HG03432 (cell line): Measurements from ENCODE around the gene FRG2C.
A peak's percentile ranks its signal among the peaks of the same experiment; 100 is the strongest.
"Not testable (repeated sequence)": the region's sequence is repeated elsewhere in the genome, so short reads cannot be mapped to it uniquely, and the experiment has no call there.

Source experiments
- ATAC-seq: cut with Tn5 transposase; IDR thresholded peaks from one replicate; pipeline ENCODE4 v1.9.1; 2021; ENCODE audit warnings: mild to moderate bottlenecking, moderate library complexity; ENCODE audit not compliant: unreplicated experiment

Gene FRG2C

GRCh38 chr3:75664028-75664427, at the start of gene FRG2C:
Gene FRG2C (plus strand): TSS chr3:75664328. CDS start chr3:75664380, 52 bp downstream.
- not testable (repeated sequence) for ATAC-seq

DNA sequence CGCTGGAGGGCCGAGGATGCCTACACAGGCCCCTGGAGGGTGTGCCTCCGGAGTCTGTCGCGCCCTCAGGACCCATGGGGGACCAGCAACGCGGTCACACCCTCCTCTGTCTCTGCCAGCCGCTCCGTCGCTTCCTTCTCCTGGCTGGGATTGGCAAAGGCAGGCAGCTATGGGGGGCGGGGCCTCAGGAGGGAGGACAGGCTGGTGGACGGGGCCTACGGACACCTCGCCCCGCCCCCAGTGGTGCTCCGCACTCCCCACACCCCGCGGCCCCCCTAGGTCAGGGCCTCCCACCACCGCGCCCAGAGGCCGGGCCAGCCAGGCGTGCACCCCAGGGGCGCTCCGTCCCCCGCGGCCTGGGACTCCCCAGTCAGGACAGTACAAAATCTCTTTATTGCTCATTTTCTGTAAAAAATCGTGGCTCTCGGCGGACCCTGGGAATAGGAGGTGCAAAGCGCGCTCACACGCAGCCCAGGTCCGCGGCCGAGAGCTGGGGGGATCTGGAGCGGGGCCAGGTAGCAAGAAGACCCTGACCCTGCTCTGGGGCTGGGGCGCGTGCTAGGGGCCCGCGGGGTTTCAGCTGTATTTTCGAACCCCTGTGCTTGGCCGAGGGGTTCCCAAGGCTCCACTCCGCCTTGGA, 45.3 kb upstream of the FRG2C start:
- not testable (repeated sequence) for ATAC-seq

DNA sequence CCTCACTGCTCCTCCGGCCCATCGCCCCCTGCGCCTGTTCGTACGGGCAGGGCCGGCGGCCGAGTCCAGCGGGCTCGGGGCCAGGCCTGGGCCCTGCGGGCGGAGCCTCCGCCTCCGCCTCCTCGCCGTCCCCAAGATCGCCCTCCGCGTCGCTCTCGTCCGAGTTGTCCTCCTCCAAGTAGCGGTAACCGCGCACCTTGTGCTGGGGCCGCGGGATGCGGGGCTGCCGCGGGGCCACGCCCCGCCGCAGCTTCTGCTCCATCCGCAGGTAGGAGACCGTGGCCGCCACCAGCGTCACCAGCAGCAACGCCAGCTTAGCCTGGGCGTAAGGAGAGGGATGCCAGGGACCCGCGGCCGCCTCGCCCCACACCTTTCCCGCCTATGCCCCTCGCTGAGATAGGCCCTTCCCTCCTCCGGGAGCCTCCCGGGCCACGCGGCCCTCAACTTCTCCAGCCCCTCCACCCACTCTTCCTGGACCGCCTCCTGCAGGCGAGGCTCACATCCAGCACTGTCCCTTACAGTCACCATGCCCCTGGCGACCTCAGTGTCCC, 44.6 kb upstream of the FRG2C start:
- not testable (repeated sequence) for ATAC-seq

DNA sequence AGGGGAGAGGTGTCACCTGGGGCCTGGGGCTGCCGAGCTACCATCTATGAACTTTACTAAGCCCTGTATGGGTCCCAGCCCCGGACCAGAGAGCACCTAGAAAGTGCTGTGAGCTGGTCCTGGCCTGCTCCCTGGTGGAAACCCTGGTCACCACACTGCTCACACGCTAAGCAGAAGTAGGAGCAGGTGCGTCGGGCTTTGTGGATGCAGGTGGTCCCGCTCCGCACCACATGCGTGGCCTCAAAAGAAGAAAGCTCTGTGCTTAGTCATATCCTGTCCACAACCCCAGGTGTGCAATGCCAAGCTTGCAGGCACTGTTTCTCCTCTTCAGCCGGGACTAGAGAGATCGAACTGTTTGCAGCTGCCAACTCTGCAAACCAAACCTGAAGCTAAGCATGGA, 42.4 kb upstream of the FRG2C start:
- not testable (repeated sequence) for ATAC-seq

- ATAC-seq: not testable (repeated sequence)
Observed at GRCh38 chr3:75623656-75624055, 40.5 kb upstream of the FRG2C start.

GRCh38 chr3:75630887-75631535, 33.1 kb upstream of the FRG2C start:
- ATAC-seq: not testable (repeated sequence)

DNA sequence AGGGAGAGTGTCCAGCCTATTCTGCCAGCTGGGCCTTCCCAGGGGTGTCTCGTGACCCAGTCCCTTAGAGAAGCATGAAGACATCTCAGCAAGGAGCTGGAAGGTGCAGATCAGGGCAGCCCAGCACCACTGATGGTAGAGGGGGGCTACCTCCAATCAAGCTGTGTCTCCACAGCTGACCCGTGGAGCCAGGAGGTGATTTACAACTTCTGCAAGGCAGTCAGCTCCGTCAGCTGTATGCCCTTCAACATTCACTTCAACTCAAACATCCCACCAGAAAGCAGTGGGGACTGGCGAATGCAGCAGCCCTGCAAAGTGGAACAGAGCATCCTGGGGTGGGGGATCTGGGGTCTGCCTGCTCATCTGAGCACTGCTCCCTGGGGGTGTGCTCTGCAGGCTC, 32.6 kb upstream of the FRG2C start:
- ATAC-seq: no peak

DNA sequence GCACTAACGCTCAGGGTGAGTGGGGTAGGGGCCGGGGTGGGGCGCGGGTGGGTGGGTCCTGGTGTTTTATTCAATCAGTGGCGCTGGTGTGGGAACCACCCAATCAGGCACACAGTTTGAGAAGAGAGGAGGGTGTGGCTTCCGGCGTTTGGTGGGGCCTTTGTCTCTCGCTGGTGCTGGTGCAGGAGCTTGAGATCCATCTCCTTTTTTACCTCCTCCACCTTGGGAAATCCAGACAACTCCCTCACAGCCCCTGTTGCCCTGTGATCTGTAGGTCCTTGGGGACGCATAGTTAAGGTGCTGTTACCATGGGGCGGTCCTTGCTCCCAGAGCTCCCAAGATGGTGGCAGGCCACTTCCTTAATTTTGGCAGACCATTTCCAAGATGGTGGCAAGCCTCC, 25.2 kb upstream of the FRG2C start:
- ATAC-seq: not testable (repeated sequence)

DNA sequence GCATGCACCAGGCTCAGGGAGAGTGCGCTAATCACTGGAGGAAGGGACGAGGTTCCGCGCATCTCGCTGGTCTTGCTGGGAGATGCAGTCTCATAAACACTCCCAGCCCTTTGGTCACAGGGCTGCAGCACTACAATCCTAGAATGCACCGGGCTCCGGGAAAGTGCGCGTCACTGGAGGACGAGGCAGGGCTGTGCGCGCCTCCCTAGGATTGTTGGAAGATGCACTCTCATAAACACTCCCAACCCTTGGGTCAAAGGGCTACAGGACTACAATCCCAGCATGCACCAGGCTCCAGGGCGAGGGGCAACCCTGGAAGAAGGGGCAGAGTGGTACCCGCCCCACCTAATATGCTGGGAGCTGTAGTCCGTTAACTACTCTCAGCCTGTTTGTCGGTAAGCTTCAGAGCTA, 23.0 kb upstream of the FRG2C start:
- not testable (repeated sequence) for ATAC-seq

DNA sequence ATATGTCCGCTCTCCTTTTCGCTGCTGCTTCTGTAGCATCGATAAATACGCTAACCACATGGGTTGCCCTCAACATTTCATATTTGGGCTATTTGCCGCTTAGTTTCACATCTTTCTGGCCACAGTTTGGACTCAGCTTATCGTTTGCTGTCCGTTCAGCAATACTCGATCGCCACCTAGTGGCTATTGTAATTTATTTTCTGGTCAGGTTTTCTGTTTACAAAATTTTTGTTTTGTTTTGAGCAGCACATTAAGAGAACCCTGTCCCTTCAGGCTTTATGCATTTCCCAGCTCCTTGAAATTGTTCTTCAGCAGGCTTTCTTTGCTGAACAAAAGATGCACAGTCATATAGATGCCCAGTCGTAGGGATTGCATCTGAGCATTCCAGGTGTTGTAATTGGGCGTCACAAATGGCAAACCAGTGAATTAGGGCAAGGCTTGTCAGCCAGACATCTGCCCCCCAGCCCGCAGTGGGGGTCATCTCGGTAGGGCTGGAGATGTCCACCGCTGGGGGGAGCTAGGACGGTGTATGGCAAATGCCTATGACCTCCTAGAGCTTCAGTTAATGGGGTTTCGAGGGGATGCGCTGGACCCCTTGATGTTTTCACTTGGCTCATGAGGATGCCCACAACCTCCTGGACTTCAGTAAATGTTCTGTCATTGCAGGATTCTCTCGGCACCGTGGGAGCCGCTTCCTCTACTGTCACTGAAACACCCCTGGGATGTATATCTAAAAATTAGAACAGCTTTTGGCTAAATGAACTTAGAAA, 20.9 kb upstream of the FRG2C start:
- ATAC-seq: not testable (repeated sequence)

DNA sequence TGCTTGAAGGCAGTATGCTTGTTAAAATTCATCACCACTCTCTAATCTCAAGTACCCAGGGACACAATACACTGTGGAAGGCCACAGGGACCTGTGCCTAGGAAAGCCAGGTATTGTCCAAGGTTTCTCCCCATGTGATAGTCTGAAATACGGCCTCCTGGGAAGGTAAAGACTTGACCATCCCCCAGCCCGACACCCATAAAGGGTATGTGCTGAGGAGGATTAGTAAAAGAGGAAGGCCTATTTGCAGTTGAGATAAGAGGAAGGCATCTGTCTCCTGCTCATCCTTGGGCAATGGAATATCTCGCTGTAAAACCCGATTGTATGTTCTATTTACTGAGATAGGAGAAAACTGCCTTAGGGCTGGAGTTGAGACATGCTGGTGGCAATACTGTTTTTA, 18.6 kb upstream of the FRG2C start:
- ATAC-seq: not testable (repeated sequence)

DNA sequence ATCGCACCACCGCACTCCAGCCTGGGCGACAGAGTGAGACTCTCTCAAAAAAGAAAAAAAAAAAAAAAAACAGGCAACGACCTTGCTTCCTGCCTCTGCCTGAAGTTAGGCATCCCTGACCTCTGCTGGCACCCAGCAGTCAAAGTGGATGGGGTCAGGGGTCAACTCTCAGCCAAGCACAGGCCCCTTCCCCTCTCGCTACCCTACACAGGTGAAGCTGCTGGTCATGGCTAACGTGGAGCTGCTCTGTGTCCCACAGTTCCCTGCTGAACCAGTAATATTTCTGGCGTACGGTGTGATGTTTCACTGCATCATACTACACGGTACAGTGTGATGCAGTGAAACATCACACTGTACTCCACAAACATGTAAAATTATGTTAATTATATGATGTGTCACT, 13.9 kb upstream of the FRG2C start:
- ATAC-seq: no peak

DNA sequence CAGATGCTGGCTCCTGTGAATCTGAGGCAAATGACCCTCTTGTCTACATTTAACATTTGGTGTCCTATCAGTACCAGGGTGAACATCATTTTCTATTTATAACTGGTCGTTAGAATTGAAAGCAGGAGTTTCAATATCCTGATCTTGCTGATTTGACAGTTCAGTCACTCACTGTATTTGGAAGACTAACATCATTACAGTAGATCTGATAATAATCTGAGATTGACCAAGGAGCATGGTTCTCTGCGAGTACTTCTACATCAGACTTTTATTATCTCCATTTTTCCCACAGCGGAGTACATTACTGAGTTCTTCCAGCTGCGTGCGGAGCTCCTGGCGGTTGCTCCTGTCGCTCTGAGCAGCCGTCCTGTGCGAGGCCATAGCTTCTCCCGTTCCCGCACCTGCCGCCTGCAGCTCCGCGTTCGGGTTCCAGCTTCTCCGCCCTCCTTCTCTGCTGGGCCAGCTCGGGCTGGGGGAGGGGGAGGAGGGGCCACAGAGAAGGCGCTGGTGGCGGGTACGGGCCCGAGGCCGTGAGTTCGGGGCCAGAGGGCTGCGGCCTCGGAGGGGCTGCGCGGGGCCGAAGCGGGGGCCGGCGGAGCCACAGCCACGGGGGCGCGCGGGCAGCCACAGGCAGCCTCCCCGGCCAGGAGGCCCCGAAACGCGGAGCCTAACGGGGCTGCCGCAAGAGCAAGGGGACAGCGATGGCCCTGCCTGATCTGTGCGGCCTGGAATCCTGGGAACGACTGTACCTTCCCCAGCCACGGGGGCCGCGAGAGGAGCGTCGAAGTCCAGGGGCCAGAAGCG, 8.8 kb upstream of the FRG2C start:
- not testable (repeated sequence) for ATAC-seq

DNA sequence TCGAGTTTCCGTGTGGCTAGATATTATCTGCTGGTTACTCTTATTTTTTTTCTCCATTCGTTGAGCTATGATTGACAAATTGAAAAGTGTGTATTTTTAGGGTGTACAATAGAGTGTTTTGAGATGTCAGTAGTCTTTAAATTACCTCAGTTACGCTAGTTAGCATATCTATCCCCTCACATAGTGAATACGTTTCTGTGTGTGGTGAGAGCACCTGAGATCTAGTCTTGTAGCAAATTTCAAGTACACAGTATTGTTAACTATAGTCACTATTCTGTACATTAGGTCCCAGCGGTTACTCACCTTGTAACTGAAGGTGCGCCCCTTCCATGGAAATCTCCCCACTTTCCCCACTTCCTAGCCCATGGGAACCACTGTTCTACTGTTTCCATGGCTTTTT, 8.2 kb upstream of the FRG2C start:
- ATAC-seq: not testable (repeated sequence)

GRCh38 chr3:75658411-75659107, 5.6 kb upstream of the FRG2C start:
- not testable (repeated sequence) for ATAC-seq

DNA sequence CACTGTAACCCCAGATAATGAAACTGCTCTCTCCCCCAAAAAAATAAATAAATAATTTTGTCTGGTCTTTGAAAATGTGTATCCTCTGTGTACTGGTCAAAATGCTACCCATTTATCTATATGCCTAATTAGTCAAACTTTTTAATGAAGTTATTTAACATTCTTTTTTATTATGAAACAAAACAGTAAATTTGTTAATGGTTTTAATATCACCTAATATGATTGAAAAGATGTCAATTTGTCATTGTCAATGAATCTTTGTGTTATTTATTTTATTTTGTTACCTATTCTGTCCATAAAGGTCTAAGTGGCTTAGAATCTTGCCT, 5.1 kb upstream of the FRG2C start:
- ATAC-seq: not testable (repeated sequence)

GRCh38 chr3:75665626-75666025, 1.5 kb downstream of the FRG2C start:
- ATAC-seq: not testable (repeated sequence)

DNA sequence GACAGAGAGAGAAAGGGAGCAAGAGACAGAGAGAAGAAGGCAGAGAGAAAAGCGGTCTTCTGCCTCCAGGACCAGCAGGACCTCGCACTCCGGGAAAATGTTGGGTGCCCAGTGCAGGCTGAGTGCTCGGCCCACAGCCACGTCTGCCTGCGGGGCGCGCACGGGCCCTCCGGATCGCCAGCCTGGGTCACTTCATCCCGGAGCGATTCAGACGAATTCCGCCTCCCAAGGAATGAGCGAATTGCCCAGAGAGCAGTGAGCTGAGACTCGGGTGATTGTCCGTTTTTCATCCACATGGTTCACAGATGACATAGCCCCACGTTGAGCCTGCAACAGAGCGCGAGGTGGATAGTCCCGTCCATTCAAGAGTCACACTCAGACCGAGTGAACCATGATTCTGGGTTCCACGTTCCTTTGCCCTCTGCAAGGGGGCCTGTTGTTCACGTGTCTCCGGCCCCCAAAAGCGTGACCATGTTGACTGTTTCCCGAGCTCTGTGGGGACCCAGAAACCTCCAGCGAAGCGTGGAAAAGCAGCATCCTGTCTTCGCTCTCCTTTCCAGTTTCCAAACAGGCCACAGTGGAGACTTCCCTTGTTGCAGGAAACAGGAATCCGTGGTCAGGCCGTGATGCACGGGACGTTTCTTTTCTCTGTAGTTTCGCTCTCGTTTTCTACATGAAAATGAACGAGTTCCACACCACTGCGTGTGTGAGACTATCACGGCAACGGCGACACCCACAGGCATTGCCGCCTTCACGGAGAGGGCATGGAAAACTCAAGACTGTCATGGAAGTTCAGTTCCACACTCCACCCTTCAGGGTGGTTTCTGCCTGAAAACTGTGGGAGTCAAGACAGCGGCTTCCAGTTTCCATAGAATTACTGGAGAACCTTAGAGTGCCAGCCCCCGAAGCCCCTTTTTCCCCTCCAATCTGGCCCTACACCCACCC, 3.9 kb downstream of the FRG2C start:
- not testable (repeated sequence) for ATAC-seq

DNA sequence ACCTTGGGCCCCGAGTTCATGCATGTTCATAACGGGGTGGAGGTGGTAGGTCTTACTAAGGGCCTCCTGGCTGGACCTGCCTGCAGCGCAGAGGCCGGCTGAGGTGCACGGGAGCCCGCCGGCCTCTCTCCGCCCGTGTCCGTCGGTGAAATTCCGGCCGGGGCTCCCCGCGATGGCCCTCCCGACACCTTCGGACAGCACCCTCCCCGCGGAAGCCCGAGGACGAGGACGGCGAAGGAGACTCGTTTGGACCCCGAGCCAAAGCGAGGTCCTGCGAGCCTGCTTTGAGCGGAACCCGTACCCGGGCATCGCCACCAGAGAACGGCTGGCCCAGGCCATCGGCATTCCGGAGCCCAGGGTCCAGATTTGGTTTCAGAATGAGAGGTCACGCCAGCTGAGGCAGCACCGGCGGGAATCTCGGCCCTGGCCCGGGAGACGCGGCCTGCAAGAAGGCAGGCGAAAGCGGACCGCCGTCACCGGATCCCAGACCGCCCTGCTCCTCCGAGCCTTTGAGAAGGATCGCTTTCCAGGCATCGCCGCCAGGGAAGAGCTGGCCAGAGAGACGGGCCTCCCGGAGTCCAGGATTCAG, 4.7 kb downstream of the FRG2C start:
- ATAC-seq: peak; percentile 45
